ENCODE measurements around the gene CXCL3.

CXCL3 gene

GRCh38 chr4:74000301-74000700 is 38.2 kb downstream of the CXCL3 start:
- TF ChIP-seq ZBTB7A (IDR thresholded peaks at IDR 0.05; ENCODE audit: low read depth): no peak
- no peak for TF ChIP-seq YY1 (IDR thresholded peaks at IDR 0.05; ENCODE audit: low read depth)
- TF ChIP-seq TEAD4 (IDR thresholded peaks at IDR 0.05): no peak
- no peak for TF ChIP-seq RAD21 (IDR thresholded peaks at IDR 0.05; ENCODE audit: low read depth)
- no peak for TF ChIP-seq EGR1 (IDR thresholded peaks at IDR 0.05)
- TF ChIP-seq USF1 (IDR thresholded peaks at IDR 0.05): no peak
- no peak for TF ChIP-seq TAF1 (IDR thresholded peaks at IDR 0.05; ENCODE audit: low read depth)
- TF ChIP-seq EP300 (IDR thresholded peaks at IDR 0.05; ENCODE audit: borderline replicate concordance): no peak
- TF ChIP-seq TCF12 (IDR thresholded peaks at IDR 0.05; ENCODE audit: low read depth): no peak
- TF ChIP-seq NFIC (IDR thresholded peaks at IDR 0.05): no peak
- no peak for TF ChIP-seq CREB1 (IDR thresholded peaks at IDR 0.05; ENCODE audit: low read depth)
- TF ChIP-seq REST (IDR thresholded peaks at IDR 0.05; ENCODE audit: low read depth): no peak
- TF ChIP-seq MAX (IDR thresholded peaks at IDR 0.05): no peak
- no peak for TF ChIP-seq FOXM1 (IDR thresholded peaks at IDR 0.05; ENCODE audit: borderline replicate concordance, low read depth)

- TF ChIP-seq ZBTB7A (IDR thresholded peaks at IDR 0.05; ENCODE audit: low read depth) (no peak), YY1 (IDR thresholded peaks at IDR 0.05; ENCODE audit: low read depth) (no peak), CEBPB (IDR thresholded peaks at IDR 0.05) (no peak), CREB1 (IDR thresholded peaks at IDR 0.05; ENCODE audit: low read depth) (no peak), EP300 (IDR thresholded peaks at IDR 0.05; ENCODE audit: borderline replicate concordance) (no peak), TCF12 (IDR thresholded peaks at IDR 0.05; ENCODE audit: low read depth) (no peak), USF1 (IDR thresholded peaks at IDR 0.05) (no peak), EGR1 (IDR thresholded peaks at IDR 0.05) (no peak), REST (IDR thresholded peaks at IDR 0.05; ENCODE audit: low read depth) (no peak)
Observed at GRCh38 chr4:73998040-73999011, 40.2 kb downstream of the CXCL3 start, which contains the start of gene CXCL5. TSS of gene CXCL5 (minus strand) at chr4:73998677. CDS start at chr4:73998581, 96 bp downstream.

GRCh38 chr4:73992050-73992449 is 46.4 kb downstream of the CXCL3 start:
- TF ChIP-seq YY1 (IDR thresholded peaks at IDR 0.05; ENCODE audit: low read depth): no peak
- TF ChIP-seq USF1 (IDR thresholded peaks at IDR 0.05): no peak
- TF ChIP-seq FOXM1 (IDR thresholded peaks at IDR 0.05; ENCODE audit: borderline replicate concordance, low read depth): no peak
- no peak for TF ChIP-seq RAD21 (IDR thresholded peaks at IDR 0.05; ENCODE audit: low read depth)
- TF ChIP-seq REST (IDR thresholded peaks at IDR 0.05; ENCODE audit: low read depth): no peak
- no peak for TF ChIP-seq TCF12 (IDR thresholded peaks at IDR 0.05; ENCODE audit: low read depth)
- no peak for TF ChIP-seq TAF1 (IDR thresholded peaks at IDR 0.05; ENCODE audit: low read depth)
- no peak for TF ChIP-seq TEAD4 (IDR thresholded peaks at IDR 0.05)
- TF ChIP-seq EP300 (IDR thresholded peaks at IDR 0.05; ENCODE audit: borderline replicate concordance): no peak
- no peak for TF ChIP-seq CREB1 (IDR thresholded peaks at IDR 0.05; ENCODE audit: low read depth)
- no peak for TF ChIP-seq EGR1 (IDR thresholded peaks at IDR 0.05)
- TF ChIP-seq CEBPB (IDR thresholded peaks at IDR 0.05): no peak
- no peak for TF ChIP-seq ZBTB7A (IDR thresholded peaks at IDR 0.05; ENCODE audit: low read depth)
- TF ChIP-seq NFIC (IDR thresholded peaks at IDR 0.05): no peak
- TF ChIP-seq MAX (IDR thresholded peaks at IDR 0.05): no peak
